ENCODE results near the gene SURF1.

DNA sequence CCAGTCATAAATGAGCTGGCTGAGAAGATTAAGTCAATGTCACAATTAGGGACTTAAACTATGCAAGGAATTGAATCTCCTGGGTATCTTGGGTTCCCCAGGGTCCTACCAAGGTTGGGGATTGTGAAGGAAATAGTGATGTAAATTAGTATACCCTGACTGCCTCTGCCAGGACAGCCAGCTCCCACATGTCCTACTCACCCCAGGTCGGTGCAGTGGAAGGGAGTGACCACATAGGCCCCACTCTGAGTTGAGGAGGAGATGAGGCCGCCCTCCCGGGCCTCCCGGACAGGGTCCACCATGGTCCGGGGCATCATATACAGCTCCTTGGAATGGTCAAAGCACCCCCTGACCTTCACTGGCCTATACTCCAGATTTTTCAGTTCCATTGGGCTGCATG lies 2.7 kb downstream of the SURF1 start:
- TF ChIP-seq, protein P1, sequence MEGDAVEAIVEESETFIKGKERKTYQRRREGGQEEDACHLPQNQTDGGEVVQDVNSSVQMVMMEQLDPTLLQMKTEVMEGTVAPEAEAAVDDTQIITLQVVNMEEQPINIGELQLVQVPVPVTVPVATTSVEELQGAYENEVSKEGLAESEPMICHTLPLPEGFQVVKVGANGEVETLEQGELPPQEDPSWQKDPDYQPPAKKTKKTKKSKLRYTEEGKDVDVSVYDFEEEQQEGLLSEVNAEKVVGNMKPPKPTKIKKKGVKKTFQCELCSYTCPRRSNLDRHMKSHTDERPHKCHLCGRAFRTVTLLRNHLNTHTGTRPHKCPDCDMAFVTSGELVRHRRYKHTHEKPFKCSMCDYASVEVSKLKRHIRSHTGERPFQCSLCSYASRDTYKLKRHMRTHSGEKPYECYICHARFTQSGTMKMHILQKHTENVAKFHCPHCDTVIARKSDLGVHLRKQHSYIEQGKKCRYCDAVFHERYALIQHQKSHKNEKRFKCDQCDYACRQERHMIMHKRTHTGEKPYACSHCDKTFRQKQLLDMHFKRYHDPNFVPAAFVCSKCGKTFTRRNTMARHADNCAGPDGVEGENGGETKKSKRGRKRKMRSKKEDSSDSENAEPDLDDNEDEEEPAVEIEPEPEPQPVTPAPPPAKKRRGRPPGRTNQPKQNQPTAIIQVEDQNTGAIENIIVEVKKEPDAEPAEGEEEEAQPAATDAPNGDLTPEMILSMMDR (IDR thresholded peaks at IDR 0.05): no peak
- TF ChIP-seq POLR2A (IDR thresholded peaks at IDR 0.05) (no peak), EP300 (IDR thresholded peaks at IDR 0.05) (no peak)

Measured in tibial nerve (tissue), 4 donors.